ENCODE results near the gene ATXN10. TPM values are rescaled to one million over a fixed set of nuclear protein-coding genes. Genes with fewer than 3 reads are reported as not detected.

Gene ATXN10
- total and polyA plus RNA-seq, 2 experiments from 2014 or later, result 99.0 to 163 TPM

DNA sequence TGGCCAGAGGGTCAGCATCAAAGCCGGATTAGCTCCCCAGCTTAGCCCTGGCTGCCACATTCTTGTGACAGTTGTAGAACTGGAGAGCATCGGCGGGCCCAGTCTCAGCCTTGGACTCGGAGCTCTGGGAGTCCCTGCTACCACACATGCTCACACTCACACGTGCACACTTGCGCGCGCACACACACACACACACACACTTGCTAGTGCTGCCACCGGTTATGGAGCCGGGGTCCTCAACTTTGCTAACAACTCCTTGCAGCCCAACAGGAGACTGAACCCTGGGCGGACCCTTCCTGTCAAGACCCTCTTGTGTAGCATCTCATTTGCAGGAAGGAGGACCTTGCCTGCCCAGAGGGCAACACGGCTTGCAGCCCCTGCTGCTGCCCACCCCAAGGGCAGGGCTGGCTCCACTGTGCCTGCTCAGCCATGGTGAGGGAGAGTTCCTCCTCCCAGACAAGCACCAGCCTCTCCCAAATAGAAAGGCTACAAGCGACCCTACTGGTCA lies 197.8 kb downstream of the ATXN10 start:
- Mint-ChIP-seq H3K36me3 (ENCODE audit: low read depth) (no peaks in the 10 kb centered on the region; the same call in 2 of the 3 replicates), H3K9me3 (no peaks in the 10 kb centered on the region; the same call in 1 of the 3 replicates), H3K4me1 (peaks cover 19% of the 10 kb centered on the region), H3K4me3 (no peak overlapping the region), H3K27me3 (ENCODE audit: insufficient read depth, low read depth, poor library complexity) (peaks cover 48% of the 10 kb centered on the region), H3K27ac (no peak overlapping the region)
- H3K4me2 ChIP-seq, result no peak overlapping the region
- ATAC-seq (no peak), DNase-seq (ENCODE audit: low spot score) (no peak)
- peaks cover 55% of the 10 kb centered on the region for H3K27me3 ChIP-seq (ENCODE audit: insufficient read depth)
- no peak overlapping the region for H3K27ac ChIP-seq (ENCODE audit: low read depth)
- no peaks in the 10 kb centered on the region for H3F3A ChIP-seq (replicated peaks; ENCODE audit: low read depth)
- no peak for TF ChIP-seq JUNB (IDR thresholded peaks at IDR 0.05; ENCODE audit: unreplicated experiment)
- TF ChIP-seq, protein P1, sequence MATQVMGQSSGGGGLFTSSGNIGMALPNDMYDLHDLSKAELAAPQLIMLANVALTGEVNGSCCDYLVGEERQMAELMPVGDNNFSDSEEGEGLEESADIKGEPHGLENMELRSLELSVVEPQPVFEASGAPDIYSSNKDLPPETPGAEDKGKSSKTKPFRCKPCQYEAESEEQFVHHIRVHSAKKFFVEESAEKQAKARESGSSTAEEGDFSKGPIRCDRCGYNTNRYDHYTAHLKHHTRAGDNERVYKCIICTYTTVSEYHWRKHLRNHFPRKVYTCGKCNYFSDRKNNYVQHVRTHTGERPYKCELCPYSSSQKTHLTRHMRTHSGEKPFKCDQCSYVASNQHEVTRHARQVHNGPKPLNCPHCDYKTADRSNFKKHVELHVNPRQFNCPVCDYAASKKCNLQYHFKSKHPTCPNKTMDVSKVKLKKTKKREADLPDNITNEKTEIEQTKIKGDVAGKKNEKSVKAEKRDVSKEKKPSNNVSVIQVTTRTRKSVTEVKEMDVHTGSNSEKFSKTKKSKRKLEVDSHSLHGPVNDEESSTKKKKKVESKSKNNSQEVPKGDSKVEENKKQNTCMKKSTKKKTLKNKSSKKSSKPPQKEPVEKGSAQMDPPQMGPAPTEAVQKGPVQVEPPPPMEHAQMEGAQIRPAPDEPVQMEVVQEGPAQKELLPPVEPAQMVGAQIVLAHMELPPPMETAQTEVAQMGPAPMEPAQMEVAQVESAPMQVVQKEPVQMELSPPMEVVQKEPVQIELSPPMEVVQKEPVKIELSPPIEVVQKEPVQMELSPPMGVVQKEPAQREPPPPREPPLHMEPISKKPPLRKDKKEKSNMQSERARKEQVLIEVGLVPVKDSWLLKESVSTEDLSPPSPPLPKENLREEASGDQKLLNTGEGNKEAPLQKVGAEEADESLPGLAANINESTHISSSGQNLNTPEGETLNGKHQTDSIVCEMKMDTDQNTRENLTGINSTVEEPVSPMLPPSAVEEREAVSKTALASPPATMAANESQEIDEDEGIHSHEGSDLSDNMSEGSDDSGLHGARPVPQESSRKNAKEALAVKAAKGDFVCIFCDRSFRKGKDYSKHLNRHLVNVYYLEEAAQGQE (IDR thresholded peaks at IDR 0.05; ENCODE audit: unreplicated experiment), result no peak
- no peak for TF ChIP-seq CREB1 (CRISPR knock-in tag; IDR thresholded peaks at IDR 0.05; ENCODE audit: low read depth)
- TF ChIP-seq, protein P2, sequence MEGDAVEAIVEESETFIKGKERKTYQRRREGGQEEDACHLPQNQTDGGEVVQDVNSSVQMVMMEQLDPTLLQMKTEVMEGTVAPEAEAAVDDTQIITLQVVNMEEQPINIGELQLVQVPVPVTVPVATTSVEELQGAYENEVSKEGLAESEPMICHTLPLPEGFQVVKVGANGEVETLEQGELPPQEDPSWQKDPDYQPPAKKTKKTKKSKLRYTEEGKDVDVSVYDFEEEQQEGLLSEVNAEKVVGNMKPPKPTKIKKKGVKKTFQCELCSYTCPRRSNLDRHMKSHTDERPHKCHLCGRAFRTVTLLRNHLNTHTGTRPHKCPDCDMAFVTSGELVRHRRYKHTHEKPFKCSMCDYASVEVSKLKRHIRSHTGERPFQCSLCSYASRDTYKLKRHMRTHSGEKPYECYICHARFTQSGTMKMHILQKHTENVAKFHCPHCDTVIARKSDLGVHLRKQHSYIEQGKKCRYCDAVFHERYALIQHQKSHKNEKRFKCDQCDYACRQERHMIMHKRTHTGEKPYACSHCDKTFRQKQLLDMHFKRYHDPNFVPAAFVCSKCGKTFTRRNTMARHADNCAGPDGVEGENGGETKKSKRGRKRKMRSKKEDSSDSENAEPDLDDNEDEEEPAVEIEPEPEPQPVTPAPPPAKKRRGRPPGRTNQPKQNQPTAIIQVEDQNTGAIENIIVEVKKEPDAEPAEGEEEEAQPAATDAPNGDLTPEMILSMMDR (conservative IDR thresholded peaks at IDR 0.05; ENCODE audit: low read depth in 2 of 2), result no peak
- TF ChIP-seq POLR2AphosphoS5 (IDR thresholded peaks at IDR 0.05; ENCODE audit: low read depth), result no peak
- TF ChIP-seq, protein P3, sequence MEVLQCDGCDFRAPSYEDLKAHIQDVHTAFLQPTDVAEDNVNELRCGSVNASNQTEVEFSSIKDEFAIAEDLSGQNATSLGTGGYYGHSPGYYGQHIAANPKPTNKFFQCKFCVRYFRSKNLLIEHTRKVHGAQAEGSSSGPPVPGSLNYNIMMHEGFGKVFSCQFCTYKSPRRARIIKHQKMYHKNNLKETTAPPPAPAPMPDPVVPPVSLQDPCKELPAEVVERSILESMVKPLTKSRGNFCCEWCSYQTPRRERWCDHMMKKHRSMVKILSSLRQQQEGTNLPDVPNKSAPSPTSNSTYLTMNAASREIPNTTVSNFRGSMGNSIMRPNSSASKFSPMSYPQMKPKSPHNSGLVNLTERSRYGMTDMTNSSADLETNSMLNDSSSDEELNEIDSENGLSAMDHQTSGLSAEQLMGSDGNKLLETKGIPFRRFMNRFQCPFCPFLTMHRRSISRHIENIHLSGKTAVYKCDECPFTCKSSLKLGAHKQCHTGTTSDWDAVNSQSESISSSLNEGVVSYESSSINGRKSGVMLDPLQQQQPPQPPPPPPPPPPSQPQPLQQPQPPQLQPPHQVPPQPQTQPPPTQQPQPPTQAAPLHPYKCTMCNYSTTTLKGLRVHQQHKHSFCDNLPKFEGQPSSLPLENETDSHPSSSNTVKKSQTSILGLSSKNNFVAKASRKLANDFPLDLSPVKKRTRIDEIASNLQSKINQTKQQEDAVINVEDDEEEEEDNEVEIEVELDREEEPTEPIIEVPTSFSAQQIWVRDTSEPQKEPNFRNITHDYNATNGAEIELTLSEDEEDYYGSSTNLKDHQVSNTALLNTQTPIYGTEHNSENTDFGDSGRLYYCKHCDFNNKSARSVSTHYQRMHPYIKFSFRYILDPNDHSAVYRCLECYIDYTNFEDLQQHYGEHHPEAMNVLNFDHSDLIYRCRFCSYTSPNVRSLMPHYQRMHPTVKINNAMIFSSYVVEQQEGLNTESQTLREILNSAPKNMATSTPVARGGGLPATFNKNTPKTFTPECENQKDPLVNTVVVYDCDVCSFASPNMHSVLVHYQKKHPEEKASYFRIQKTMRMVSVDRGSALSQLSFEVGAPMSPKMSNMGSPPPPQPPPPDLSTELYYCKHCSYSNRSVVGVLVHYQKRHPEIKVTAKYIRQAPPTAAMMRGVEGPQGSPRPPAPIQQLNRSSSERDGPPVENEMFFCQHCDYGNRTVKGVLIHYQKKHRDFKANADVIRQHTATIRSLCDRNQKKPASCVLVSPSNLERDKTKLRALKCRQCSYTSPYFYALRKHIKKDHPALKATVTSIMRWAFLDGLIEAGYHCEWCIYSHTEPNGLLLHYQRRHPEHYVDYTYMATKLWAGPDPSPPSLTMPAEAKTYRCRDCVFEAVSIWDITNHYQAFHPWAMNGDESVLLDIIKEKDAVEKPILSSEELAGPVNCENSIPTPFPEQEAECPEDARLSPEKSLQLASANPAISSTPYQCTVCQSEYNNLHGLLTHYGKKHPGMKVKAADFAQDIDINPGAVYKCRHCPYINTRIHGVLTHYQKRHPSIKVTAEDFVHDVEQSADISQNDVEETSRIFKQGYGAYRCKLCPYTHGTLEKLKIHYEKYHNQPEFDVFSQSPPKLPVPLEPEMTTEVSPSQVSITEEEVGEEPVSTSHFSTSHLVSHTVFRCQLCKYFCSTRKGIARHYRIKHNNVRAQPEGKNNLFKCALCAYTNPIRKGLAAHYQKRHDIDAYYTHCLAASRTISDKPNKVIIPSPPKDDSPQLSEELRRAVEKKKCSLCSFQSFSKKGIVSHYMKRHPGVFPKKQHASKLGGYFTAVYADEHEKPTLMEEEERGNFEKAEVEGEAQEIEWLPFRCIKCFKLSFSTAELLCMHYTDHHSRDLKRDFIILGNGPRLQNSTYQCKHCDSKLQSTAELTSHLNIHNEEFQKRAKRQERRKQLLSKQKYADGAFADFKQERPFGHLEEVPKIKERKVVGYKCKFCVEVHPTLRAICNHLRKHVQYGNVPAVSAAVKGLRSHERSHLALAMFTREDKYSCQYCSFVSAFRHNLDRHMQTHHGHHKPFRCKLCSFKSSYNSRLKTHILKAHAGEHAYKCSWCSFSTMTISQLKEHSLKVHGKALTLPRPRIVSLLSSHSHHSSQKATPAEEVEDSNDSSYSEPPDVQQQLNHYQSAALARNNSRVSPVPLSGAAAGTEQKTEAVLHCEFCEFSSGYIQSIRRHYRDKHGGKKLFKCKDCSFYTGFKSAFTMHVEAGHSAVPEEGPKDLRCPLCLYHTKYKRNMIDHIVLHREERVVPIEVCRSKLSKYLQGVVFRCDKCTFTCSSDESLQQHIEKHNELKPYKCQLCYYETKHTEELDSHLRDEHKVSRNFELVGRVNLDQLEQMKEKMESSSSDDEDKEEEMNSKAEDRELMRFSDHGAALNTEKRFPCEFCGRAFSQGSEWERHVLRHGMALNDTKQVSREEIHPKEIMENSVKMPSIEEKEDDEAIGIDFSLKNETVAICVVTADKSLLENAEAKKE (CRISPR knock-in tag; IDR thresholded peaks at IDR 0.05), result no peak
- TF ChIP-seq, protein P4, sequence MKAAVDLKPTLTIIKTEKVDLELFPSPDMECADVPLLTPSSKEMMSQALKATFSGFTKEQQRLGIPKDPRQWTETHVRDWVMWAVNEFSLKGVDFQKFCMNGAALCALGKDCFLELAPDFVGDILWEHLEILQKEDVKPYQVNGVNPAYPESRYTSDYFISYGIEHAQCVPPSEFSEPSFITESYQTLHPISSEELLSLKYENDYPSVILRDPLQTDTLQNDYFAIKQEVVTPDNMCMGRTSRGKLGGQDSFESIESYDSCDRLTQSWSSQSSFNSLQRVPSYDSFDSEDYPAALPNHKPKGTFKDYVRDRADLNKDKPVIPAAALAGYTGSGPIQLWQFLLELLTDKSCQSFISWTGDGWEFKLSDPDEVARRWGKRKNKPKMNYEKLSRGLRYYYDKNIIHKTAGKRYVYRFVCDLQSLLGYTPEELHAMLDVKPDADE (IDR thresholded peaks at IDR 0.05), result no peak
- TF ChIP-seq NANOG (IDR thresholded peaks at IDR 0.05; ENCODE audit: borderline replicate concordance), result no peak
- TF ChIP-seq ZNF114 (CRISPR knock-in tag; IDR thresholded peaks at IDR 0.05), result no peak
- no peak for TF ChIP-seq EZH2phosphoT487 (IDR thresholded peaks at IDR 0.05; ENCODE audit: unreplicated experiment)
- TF ChIP-seq STAT1 (IDR thresholded peaks at IDR 0.05; ENCODE audit: unreplicated experiment), result no peak
- no peak for TF ChIP-seq EZH2 (IDR thresholded peaks at IDR 0.05; ENCODE audit: low read depth, unreplicated experiment)
- no peak overlapping the region for H3K4me3 ChIP-seq
- H3K36me3 ChIP-seq (ENCODE audit: insufficient read depth), result no peaks in the 10 kb centered on the region
- no peaks in the 10 kb centered on the region for H3K79me2 ChIP-seq (replicated peaks; ENCODE audit: insufficient read depth)
- H3K9me2 ChIP-seq (ENCODE audit: insufficient read depth), result no peaks in the 10 kb centered on the region
- H3K4me1 ChIP-seq (ENCODE audit: insufficient read depth), result no peaks in the 10 kb centered on the region; the same call in 1 of the 2 replicates
- no peak overlapping the region for H2AFZ ChIP-seq
- H4K20me1 ChIP-seq (replicated peaks; ENCODE audit: insufficient read depth), result no peaks in the 10 kb centered on the region; the same call in 1 of the 2 replicates

All from GM23338 (cell line).